HepG2 (cell line): ENCODE measurements around the gene CLIC6.

ENCODE experiments used
- EZH2 ChIP-seq: conservative IDR thresholded peaks from 2 replicates; pipeline ENCODE4 v1.6.1; 2012; ENCODE audit warnings: mild to moderate bottlenecking, low read depth, low read length, moderate library complexity
- FOXK2 ChIP-seq: fragments of 450-650 bp; IDR thresholded peaks from 2 replicates; pipeline ENCODE4 v1.6.1; 2016
- GABPB1 ChIP-seq: IDR thresholded peaks from 2 replicates; pipeline ENCODE4 v1.6.1; 2016; ENCODE audit warnings: mild to moderate bottlenecking, missing genetic modification reagents, moderate library complexity, missing compliant biosample characterization
- IKZF1 ChIP-seq: fragments of 450-650 bp; IDR thresholded peaks from 2 replicates; pipeline ENCODE4 v1.7.1; 2016
- JUND ChIP-seq: sonication (generic); formaldehyde crosslinking; IDR thresholded peaks from 2 replicates; pipeline ENCODE4 v1.8.0; 2022; ENCODE audit warnings: mild to moderate bottlenecking, missing genetic modification reagents
- NPAS2 ChIP-seq: sonication (generic); formaldehyde crosslinking; IDR thresholded peaks from 2 replicates; pipeline ENCODE4 v1.8.0; 2022; ENCODE audit warnings: mild to moderate bottlenecking, missing genetic modification reagents, borderline replicate concordance
- PLRG1 ChIP-seq: fragments of 450-650 bp; conservative IDR thresholded peaks from 2 replicates; pipeline ENCODE4 v1.6.1; 2016
- ZNF83 ChIP-seq: sonication (generic); formaldehyde crosslinking; IDR thresholded peaks from 2 replicates; pipeline ENCODE4 v1.4.0; 2020; ENCODE audit warnings: missing genetic modification reagents, mild to moderate bottlenecking, borderline replicate concordance
- TF ChIP-seq, protein P1 (sequence below): IDR thresholded peaks from 2 replicates; pipeline ENCODE4 v1.6.1; 2012; ENCODE audit warnings: inconsistent platforms
- TF ChIP-seq, protein P2 (sequence below): sonication (generic); formaldehyde crosslinking; IDR thresholded peaks from 2 replicates; pipeline ENCODE4 v1.5.0; 2020; ENCODE audit warnings: mild to moderate bottlenecking, missing genetic modification reagents, moderate library complexity
- TF ChIP-seq, protein P3 (sequence below): sonication (generic); formaldehyde crosslinking; IDR thresholded peaks from 2 replicates; pipeline ENCODE4 v1.4.0; 2020; ENCODE audit warnings: missing genetic modification reagents

DNA sequence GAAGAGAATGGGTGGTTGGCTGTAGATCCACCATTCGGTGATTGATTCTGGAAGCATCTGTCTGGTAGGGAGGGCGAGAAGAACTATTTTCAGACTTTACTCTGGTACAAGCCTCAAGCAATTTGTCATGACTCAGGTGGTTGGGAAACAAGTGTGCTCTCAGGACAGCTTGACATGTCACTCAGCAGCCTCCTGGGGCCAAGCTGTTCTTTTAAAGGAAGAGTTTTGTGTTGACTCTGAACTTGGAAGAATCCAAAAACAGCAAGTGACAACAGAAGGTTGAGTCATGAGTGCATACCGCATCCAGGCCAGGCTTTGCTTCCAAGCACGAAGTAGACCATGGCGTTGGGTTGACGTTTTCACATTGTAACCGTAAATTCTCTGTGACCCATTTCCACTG lies 65.9 kb downstream of the CLIC6 start:
- TF ChIP-seq PLRG1: no peak
- TF ChIP-seq, protein P1, sequence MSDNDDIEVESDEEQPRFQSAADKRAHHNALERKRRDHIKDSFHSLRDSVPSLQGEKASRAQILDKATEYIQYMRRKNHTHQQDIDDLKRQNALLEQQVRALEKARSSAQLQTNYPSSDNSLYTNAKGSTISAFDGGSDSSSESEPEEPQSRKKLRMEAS: no peak
- TF ChIP-seq GABPB1 (CRISPR knock-in tag): no peak
- TF ChIP-seq, protein P2, sequence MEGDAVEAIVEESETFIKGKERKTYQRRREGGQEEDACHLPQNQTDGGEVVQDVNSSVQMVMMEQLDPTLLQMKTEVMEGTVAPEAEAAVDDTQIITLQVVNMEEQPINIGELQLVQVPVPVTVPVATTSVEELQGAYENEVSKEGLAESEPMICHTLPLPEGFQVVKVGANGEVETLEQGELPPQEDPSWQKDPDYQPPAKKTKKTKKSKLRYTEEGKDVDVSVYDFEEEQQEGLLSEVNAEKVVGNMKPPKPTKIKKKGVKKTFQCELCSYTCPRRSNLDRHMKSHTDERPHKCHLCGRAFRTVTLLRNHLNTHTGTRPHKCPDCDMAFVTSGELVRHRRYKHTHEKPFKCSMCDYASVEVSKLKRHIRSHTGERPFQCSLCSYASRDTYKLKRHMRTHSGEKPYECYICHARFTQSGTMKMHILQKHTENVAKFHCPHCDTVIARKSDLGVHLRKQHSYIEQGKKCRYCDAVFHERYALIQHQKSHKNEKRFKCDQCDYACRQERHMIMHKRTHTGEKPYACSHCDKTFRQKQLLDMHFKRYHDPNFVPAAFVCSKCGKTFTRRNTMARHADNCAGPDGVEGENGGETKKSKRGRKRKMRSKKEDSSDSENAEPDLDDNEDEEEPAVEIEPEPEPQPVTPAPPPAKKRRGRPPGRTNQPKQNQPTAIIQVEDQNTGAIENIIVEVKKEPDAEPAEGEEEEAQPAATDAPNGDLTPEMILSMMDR (CRISPR knock-in tag): no peak
- no peak for TF ChIP-seq NPAS2
- TF ChIP-seq, protein P3, sequence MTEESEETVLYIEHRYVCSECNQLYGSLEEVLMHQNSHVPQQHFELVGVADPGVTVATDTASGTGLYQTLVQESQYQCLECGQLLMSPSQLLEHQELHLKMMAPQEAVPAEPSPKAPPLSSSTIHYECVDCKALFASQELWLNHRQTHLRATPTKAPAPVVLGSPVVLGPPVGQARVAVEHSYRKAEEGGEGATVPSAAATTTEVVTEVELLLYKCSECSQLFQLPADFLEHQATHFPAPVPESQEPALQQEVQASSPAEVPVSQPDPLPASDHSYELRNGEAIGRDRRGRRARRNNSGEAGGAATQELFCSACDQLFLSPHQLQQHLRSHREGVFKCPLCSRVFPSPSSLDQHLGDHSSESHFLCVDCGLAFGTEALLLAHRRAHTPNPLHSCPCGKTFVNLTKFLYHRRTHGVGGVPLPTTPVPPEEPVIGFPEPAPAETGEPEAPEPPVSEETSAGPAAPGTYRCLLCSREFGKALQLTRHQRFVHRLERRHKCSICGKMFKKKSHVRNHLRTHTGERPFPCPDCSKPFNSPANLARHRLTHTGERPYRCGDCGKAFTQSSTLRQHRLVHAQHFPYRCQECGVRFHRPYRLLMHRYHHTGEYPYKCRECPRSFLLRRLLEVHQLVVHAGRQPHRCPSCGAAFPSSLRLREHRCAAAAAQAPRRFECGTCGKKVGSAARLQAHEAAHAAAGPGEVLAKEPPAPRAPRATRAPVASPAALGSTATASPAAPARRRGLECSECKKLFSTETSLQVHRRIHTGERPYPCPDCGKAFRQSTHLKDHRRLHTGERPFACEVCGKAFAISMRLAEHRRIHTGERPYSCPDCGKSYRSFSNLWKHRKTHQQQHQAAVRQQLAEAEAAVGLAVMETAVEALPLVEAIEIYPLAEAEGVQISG (CRISPR knock-in tag): no peak
- no peak for TF ChIP-seq IKZF1
- no peak for TF ChIP-seq ZNF83 (CRISPR knock-in tag)
- no peak for TF ChIP-seq EZH2
- no peak for TF ChIP-seq JUND (CRISPR knock-in tag)
- TF ChIP-seq FOXK2: no peak
